Measurements from ENCODE around the gene TINCR. TPM values are rescaled to one million over a fixed set of nuclear protein-coding genes. Genes with fewer than 3 reads are reported as not detected.

Gene TINCR
- total and polyA plus RNA-seq, 2 donors from 2014 or later: 0.94 to 2.2 TPM

- H3K36me3 ChIP-seq (ENCODE audit: control insufficient read depth in 2 of 3, insufficient read depth in 3 of 3, low read length in 3 of 3): peaks cover 0 to 65% (median 47%) of the 10 kb centered on the region in 3 donors
- H3K27ac ChIP-seq (ENCODE audit: low read depth in 2 of 2, low read length in 2 of 2): no peak overlapping the region
- DNase-seq (peak in 1 of 5 donors; percentile 36), FAIRE-seq (no peak)
- intact Hi-C loops (cut with DNase I): no loop called here
- no peak for TF ChIP-seq CTCF (IDR thresholded peaks at IDR 0.05; ENCODE audit: borderline replicate concordance, extremely low read depth, insufficient read depth)
- no peaks in the 10 kb centered on the region for H3K9me3 ChIP-seq (ENCODE audit: control insufficient read depth in 2 of 3, insufficient read depth in 1 of 3, low read length in 3 of 3)
- H3K4me1 ChIP-seq (ENCODE audit: control insufficient read depth in 2 of 3, insufficient read depth in 2 of 3, low read depth in 1 of 3, low read length in 3 of 3): peaks cover 0 to 11% (median 11%) of the 10 kb centered on the region in 3 donors
- no peak overlapping the region for H3K4me3 ChIP-seq (ENCODE audit: low read length in 3 of 3)
- H3K27me3 ChIP-seq (ENCODE audit: control insufficient read depth, insufficient read depth, low read length): no peaks in the 10 kb centered on the region
- no peak overlapping the region for H3K9ac ChIP-seq (ENCODE audit: low read length in 3 of 3)
Measured at GRCh38 chr19:5588441-5588840, 20.7 kb upstream of the TINCR start.

GRCh38 chr19:5587661-5588060 lies 19.9 kb upstream of the TINCR start:
- DNase-seq: peak in 1 of 5 donors; percentile 70
- intact Hi-C loops (cut with DNase I): no loop called here
- TF ChIP-seq CTCF (IDR thresholded peaks at IDR 0.05; ENCODE audit: borderline replicate concordance, extremely low read depth, insufficient read depth): no peak
- Histone ChIP-seq H3K9me3 (ENCODE audit: control insufficient read depth in 2 of 3, insufficient read depth in 1 of 3, low read length in 3 of 3) (no peaks in the 10 kb centered on the region), H3K9ac (ENCODE audit: low read length in 3 of 3) (no peak overlapping the region), H3K27ac (ENCODE audit: low read depth in 2 of 2, low read length in 2 of 2) (no peak overlapping the region), H3K4me1 (ENCODE audit: control insufficient read depth in 2 of 3, insufficient read depth in 2 of 3, low read depth in 1 of 3, low read length in 3 of 3) (peaks cover 0 to 11% (median 11%) of the 10 kb centered on the region in 3 donors), H3K36me3 (ENCODE audit: control insufficient read depth in 2 of 3, insufficient read depth in 3 of 3, low read length in 3 of 3) (peaks cover 0 to 58% (median 39%) of the 10 kb centered on the region in 3 donors), H3K4me3 (ENCODE audit: low read length in 3 of 3) (no peak overlapping the region), H3K27me3 (ENCODE audit: control insufficient read depth, insufficient read depth, low read length) (no peaks in the 10 kb centered on the region)
- no peak for FAIRE-seq

- DNase-seq (peak in 1 of 5 donors; percentile 57), FAIRE-seq (no peak)
- H3K27me3 ChIP-seq (ENCODE audit: control insufficient read depth, insufficient read depth, low read length): no peaks in the 10 kb centered on the region
- no peaks in the 10 kb centered on the region for H3K9me3 ChIP-seq (ENCODE audit: control insufficient read depth in 2 of 3, insufficient read depth in 1 of 3, low read length in 3 of 3)
- no peak overlapping the region for H3K9ac ChIP-seq (ENCODE audit: low read length in 3 of 3)
- no peak for TF ChIP-seq CTCF (IDR thresholded peaks at IDR 0.05; ENCODE audit: borderline replicate concordance, extremely low read depth, insufficient read depth)
- H3K4me1 ChIP-seq (ENCODE audit: control insufficient read depth in 2 of 3, insufficient read depth in 2 of 3, low read depth in 1 of 3, low read length in 3 of 3): peaks cover 0 to 11% (median 11%) of the 10 kb centered on the region in 3 donors
- H3K27ac ChIP-seq (ENCODE audit: low read depth in 2 of 2, low read length in 2 of 2): no peak overlapping the region
- no peak overlapping the region for H3K4me3 ChIP-seq (ENCODE audit: low read length in 3 of 3)
- intact Hi-C loops (cut with DNase I): no loop called here
- peaks cover 0 to 52% (median 33%) of the 10 kb centered on the region in 3 donors for H3K36me3 ChIP-seq (ENCODE audit: control insufficient read depth in 2 of 3, insufficient read depth in 3 of 3, low read length in 3 of 3)
Measured at GRCh38 chr19:5587071-5587455, 19.3 kb upstream of the TINCR start.

Data from kidney (tissue), 14 donors.